IMR-90 (cell line): Measurements from ENCODE around the gene PBXIP1. TPM values are rescaled to one million over a fixed set of nuclear protein-coding genes. Genes with fewer than 3 reads are reported as not detected.

Experiments
- ATAC-seq: fragments of 200-7000 bp; cut with Tn5 transposase; 2 replicates; pipeline ENCODE4 v1.9.1; 2020; ENCODE audit warnings: low read depth, mild to moderate bottlenecking, moderate library complexity
- BruUV-seq: library from RNA; stranded (reverse); fragments of 400-500 nt; replicated peaks from 2 replicates; lab custom pipeline; 2021; lab: Mats Ljungman, UMichigan
- CTCF ChIA-PET: fragments of 300-600 bp; formaldehyde crosslinking; extraction: SDS; loops from one replicate; lab custom pipeline; 2021; ENCODE audit warnings: antibody characterized with exemption; lab: Yijun Ruan, JAX
- POLR2A ChIA-PET: fragments of 300-600 bp; sonication (Branson Sonifier 250); formaldehyde crosslinking; loops from one replicate; lab custom pipeline; 2022; ENCODE audit warnings: antibody characterized with exemption; ENCODE audit not compliant: unreplicated experiment; lab: Charles Lee
- DNase-seq: peaks from one replicate; pipeline ENCODE4 v3.0.0; 2013
- H2AFZ ChIP-seq: replicated peaks from 2 replicates; pipeline ENCODE3; 2013; ENCODE audit warnings: low read length, mild to moderate bottlenecking; ENCODE audit not compliant: poor library complexity
- H2AK5ac ChIP-seq: 2 replicates; pipeline ENCODE4 v1.6.1; 2013; ENCODE audit warnings: low read depth, low read length, inconsistent platforms
- H2AK9ac ChIP-seq: replicated peaks from 2 replicates; pipeline ENCODE3; 2013; ENCODE audit warnings: mild to moderate bottlenecking, low read depth, low read length, moderate library complexity; ENCODE audit not compliant: poor library complexity
- H2BK120ac ChIP-seq: 2 replicates; pipeline ENCODE4 v1.6.1; 2013; ENCODE audit warnings: low read depth, low read length, inconsistent platforms
- H2BK15ac ChIP-seq: 3 replicates; pipeline ENCODE4 v1.6.1; 2013; ENCODE audit warnings: low read depth, low read length, inconsistent platforms
- H2BK20ac ChIP-seq: 2 replicates; pipeline ENCODE4 v1.6.1; 2013; ENCODE audit warnings: low read depth, mild to moderate bottlenecking, inconsistent platforms, low read length, moderate library complexity
- H2BK5ac ChIP-seq: 2 replicates; pipeline ENCODE4 v1.6.1; 2013; ENCODE audit warnings: mild to moderate bottlenecking, low read depth, low read length, inconsistent platforms; ENCODE audit not compliant: poor library complexity, severe bottlenecking
- H3K14ac ChIP-seq: replicated peaks from 2 replicates; pipeline ENCODE4 v1.6.1; 2013; ENCODE audit warnings: low read depth, low read length, inconsistent platforms
- H3K18ac ChIP-seq: 2 replicates; pipeline ENCODE4 v1.6.1; 2013; ENCODE audit warnings: low read depth, low read length, control low read depth
- H3K23ac ChIP-seq: 2 replicates; pipeline ENCODE4 v1.6.1; 2013; ENCODE audit warnings: low read depth, low read length, inconsistent platforms
- H3K27ac ChIP-seq: 2 replicates; pipeline ENCODE4 v1.5.1; 2013; ENCODE audit warnings: mild to moderate bottlenecking, control low read depth, low read length; ENCODE audit not compliant: insufficient read depth
- H3K27me3 ChIP-seq: 2 replicates; pipeline ENCODE4 v1.6.1; 2013; ENCODE audit warnings: low read length; ENCODE audit not compliant: control insufficient read depth, insufficient read depth
- H3K36me3 ChIP-seq: 2 replicates; pipeline ENCODE4 v1.6.1; 2013; ENCODE audit warnings: low read length, mixed read lengths; ENCODE audit not compliant: control insufficient read depth, insufficient read depth
- H3K4ac ChIP-seq: 2 replicates; pipeline ENCODE4 v1.6.1; 2013; ENCODE audit warnings: low read depth, low read length, inconsistent platforms
- H3K4me1 ChIP-seq: 2 replicates; pipeline ENCODE4 v1.6.1; 2013; ENCODE audit warnings: low read length, mixed read lengths; ENCODE audit not compliant: control insufficient read depth, insufficient read depth
- H3K4me2 ChIP-seq: 2 replicates; pipeline ENCODE4 v1.6.1; 2013; ENCODE audit warnings: low read depth, mild to moderate bottlenecking, control low read depth, low read length, moderate library complexity
- H3K4me3 ChIP-seq: 2 replicates; pipeline ENCODE4 v1.5.1; 2013; ENCODE audit warnings: low read depth, mild to moderate bottlenecking, control low read depth, low read length, moderate library complexity; ENCODE audit not compliant: insufficient read depth
- H3K56ac ChIP-seq: 2 replicates; pipeline ENCODE4 v1.6.1; 2013; ENCODE audit warnings: low read length, inconsistent platforms; ENCODE audit not compliant: insufficient read depth; ENCODE audit errors: extremely low read depth
- H3K79me1 ChIP-seq, 2 experiments: 2 replicates each; pipeline ENCODE4 v1.6.1; 2013; ENCODE audit warnings: low read length in 2 of 2, inconsistent platforms in 1 of 2, low read depth in 1 of 2
- H3K9ac ChIP-seq: 2 replicates; pipeline ENCODE4 v1.6.1; 2013; ENCODE audit warnings: low read depth, low read length, control low read depth
- H3K9me1 ChIP-seq: 2 replicates; pipeline ENCODE4 v1.6.1; 2013; ENCODE audit warnings: low read length, inconsistent platforms; ENCODE audit not compliant: insufficient read depth
- H3K9me3 ChIP-seq: 2 replicates; pipeline ENCODE4 v1.6.1; 2013; ENCODE audit warnings: low read length; ENCODE audit not compliant: control insufficient read depth, insufficient read depth
- H4K20me1 ChIP-seq: 2 replicates; pipeline ENCODE4 v1.6.1; 2013; ENCODE audit warnings: low read length, inconsistent platforms; ENCODE audit not compliant: insufficient read depth
- H4K5ac ChIP-seq: 2 replicates; pipeline ENCODE4 v1.6.1; 2013; ENCODE audit warnings: mild to moderate bottlenecking, low read depth, low read length, control low read depth
- H4K8ac ChIP-seq, 2 experiments: 2 replicates each; pipeline ENCODE4 v1.6.1; 2013; ENCODE audit warnings: low read depth in 2 of 2, low read length in 2 of 2, control low read depth in 1 of 2, inconsistent platforms in 1 of 2
- H4K91ac ChIP-seq: 2 replicates; pipeline ENCODE4 v1.6.1; 2013; ENCODE audit warnings: low read depth, low read length, inconsistent platforms; ENCODE audit not compliant: insufficient read depth
- MAZ ChIP-seq: IDR thresholded peaks from 2 replicates; pipeline ENCODE4 v1.6.1; 2012; ENCODE audit warnings: low read depth, mild to moderate bottlenecking, low read length, improper control_type of control experiment, moderate library complexity, borderline replicate concordance
- MXI1 ChIP-seq: IDR thresholded peaks from 2 replicates; pipeline ENCODE4 v1.6.1; 2012; ENCODE audit warnings: low read depth, mild to moderate bottlenecking, low read length, moderate library complexity, borderline replicate concordance
- WGBS, 2 experiments: methylation state at CpG; one replicate each; pipeline versions ENCODE4 v1.1.5 to v1.1.7; 2013; ENCODE audit warnings: missing lambda C conversion rate in 2 of 2; ENCODE audit not compliant: insufficient read length in 1 of 2; ENCODE audit errors: extremely low coverage in 2 of 2; 5-methylcytosine and 5-hydroxymethylcytosine counted together
- dilution Hi-C: fragments of 300-500 bp; cut with HindIII; formaldehyde crosslinking; loops from one replicate; pipeline ENCODE4 v1.14.3; 2018; ENCODE audit warnings: low sequenced_read_pairs; ENCODE audit not compliant: unreplicated experiment
- in situ Hi-C: fragments of 300-500 bp; cut with MboI; formaldehyde crosslinking; loops from 3 replicates; pipeline ENCODE4 v1.14.3; 2019; ENCODE audit warnings: low sequenced_read_pairs, inconsistent platforms, mixed read lengths
- intact Hi-C: fragments of 100-400 bp; cut with micrococcal nuclease; formaldehyde crosslinking; loops from 2 replicates; pipeline ENCODE4 v1.10.0; 2022
- polyA plus RNA-seq, 3 experiments: library from polyadenylated mRNA; depleted of rRNA; stranded (reverse); fragments of >200 nt; gene quantifications; 2 replicates each; pipeline ENCODE4 v1.2.3, GENCODE V29; 2012; ENCODE audit warnings: low replicate concordance in 1 of 3
- total RNA-seq: library from RNA; depleted of rRNA; stranded (reverse); fragments of >200 nt; gene quantifications from 2 replicates; pipeline ENCODE4 v1.2.3, GENCODE V29; 2012

The PBXIP1 gene
- total and polyA plus RNA-seq, 2 of the 4 experiments (the other 2 are of a cell fraction), result 28.3 to 44.2 TPM

GRCh38 chr1:155003227-155003765 lies 47.4 kb upstream of the PBXIP1 start:
- DNase-seq (no peak), ATAC-seq (no peak)
- Histone ChIP-seq H3K4me1 (peaks cover 21% of the 10 kb centered on the region), H3K23ac (peak overlapping the region; percentile 99), H3K9me1 (peaks cover 12% of the 10 kb centered on the region), H2AK9ac (peak overlapping the region; percentile 98), H3K27me3 (no peaks in the 10 kb centered on the region), H3K4me3 (peak overlapping the region; percentile 98), H3K4ac (peak overlapping the region; percentile 99), H2BK120ac (peak overlapping the region; percentile 70), H4K8ac (peak overlapping the region; percentile 92 to 98; a peak in 3 of 4 replicates), H3K56ac (peak overlapping the region; percentile 93), H3K36me3 (no peaks in the 10 kb centered on the region; the same call in none of the 2 replicates), H4K91ac (peak overlapping the region; percentile 98), H3K4me2 (peak overlapping the region; percentile 97), H2BK15ac (peak overlapping the region; percentile 89; the same call in 2 of the 3 replicates), H4K20me1 (no peaks in the 10 kb centered on the region), H3K79me1 (peaks cover 14 to 67% of the 10 kb centered on the region in 2 experiments), H2BK20ac (peak overlapping the region; percentile 65; the same call in 1 of the 2 replicates), H3K18ac (peak overlapping the region; percentile 88), H2BK5ac (peak overlapping the region; percentile 91), H3K27ac (peak overlapping the region; percentile 96), H3K9ac (peak overlapping the region; percentile 95), H3K14ac (peak overlapping the region; percentile 100), H3K9me3 (no peaks in the 10 kb centered on the region), H4K5ac (peak overlapping the region; percentile 92), H2AFZ (peak overlapping the region; percentile 93), H2AK5ac (peak overlapping the region; percentile 99)
- dilution Hi-C loops (no loop called here), intact Hi-C loops (loop anchor here (5.0 kb wide), 1 partner anchor 49 kb away; the partner anchor contains the start of gene ADAM15), in situ Hi-C loops (no loop called here)
- no TSS peak for BruUV-seq
- TF ChIP-seq MAZ, result peak; percentile 54; the same call in 1 of the 2 replicates
- no peak for TF ChIP-seq MXI1
- ChIA-PET CTCF (interaction anchor here (0.6 to 1.6 kb wide), 2 partner anchors 14 to 16 kb away, joined by 3 to 7 read pairs; no protein-coding TSS in a partner anchor), POLR2A (no interaction called here)
- WGBS, 2 experiments, result no CpG with 5 or more reads among the region's 37 CpGs
